GM18505 (cell line): ENCODE data around the gene RSPH9.
A peak's percentile ranks its signal among the peaks of the same experiment; 100 is the strongest.

Experiments
- ATAC-seq: cut with Tn5 transposase; IDR thresholded peaks from one replicate; pipeline ENCODE4 v1.9.1; 2021; ENCODE audit not compliant: unreplicated experiment
- POLR2A ChIP-seq: IDR thresholded peaks from 4 replicates; pipeline ENCODE4 v1.6.1; 2011; ENCODE audit warnings: borderline replicate concordance; ENCODE audit not compliant: insufficient read depth, insufficient read length; ENCODE audit errors: extremely low read depth

The RSPH9 gene

DNA sequence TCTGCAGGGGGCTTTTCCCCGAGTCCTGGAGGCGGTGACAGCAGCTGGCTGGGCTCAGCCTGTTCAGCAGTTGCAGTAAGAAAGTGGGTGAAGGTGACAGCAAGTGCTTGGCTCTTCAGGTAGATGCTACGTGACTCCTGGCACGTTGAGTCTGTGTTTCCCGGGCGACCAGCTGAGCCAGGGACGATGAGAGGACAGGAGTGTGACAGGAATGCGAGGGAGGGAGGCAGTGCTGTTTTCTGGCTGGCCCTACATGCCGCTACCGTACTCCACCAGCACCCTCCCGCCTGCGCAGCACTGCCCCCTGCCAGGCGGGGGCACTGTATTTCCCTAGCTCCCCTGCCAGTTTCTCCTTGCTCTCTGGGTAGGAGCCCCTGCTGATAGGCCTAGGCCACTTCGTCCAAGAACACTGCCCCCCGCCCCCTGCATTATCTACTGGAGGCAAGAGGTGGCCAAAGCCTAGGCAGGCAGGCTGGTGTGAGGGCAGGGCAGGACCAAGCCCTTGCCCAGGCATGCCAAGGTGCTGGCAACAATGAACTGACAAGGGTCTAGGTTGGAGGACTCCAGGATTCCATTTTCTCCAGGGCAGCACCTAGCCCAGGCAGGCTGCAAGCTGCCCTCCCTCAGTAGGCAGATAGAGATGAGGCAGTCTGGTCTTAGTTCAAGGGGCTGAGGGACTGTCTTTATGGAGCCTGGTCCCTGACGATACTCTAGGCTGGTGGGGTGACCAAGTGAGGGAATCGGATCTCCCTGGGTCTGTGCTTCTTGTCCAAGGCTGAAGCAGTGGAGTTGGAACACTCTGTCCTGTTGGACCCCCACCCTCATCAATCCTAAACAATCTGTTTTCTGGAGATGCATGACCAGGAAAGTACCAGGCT lies 23.6 kb downstream of the RSPH9 start:
- ATAC-seq: peak; percentile 47
- peak; percentile 60 for TF ChIP-seq POLR2A

DNA sequence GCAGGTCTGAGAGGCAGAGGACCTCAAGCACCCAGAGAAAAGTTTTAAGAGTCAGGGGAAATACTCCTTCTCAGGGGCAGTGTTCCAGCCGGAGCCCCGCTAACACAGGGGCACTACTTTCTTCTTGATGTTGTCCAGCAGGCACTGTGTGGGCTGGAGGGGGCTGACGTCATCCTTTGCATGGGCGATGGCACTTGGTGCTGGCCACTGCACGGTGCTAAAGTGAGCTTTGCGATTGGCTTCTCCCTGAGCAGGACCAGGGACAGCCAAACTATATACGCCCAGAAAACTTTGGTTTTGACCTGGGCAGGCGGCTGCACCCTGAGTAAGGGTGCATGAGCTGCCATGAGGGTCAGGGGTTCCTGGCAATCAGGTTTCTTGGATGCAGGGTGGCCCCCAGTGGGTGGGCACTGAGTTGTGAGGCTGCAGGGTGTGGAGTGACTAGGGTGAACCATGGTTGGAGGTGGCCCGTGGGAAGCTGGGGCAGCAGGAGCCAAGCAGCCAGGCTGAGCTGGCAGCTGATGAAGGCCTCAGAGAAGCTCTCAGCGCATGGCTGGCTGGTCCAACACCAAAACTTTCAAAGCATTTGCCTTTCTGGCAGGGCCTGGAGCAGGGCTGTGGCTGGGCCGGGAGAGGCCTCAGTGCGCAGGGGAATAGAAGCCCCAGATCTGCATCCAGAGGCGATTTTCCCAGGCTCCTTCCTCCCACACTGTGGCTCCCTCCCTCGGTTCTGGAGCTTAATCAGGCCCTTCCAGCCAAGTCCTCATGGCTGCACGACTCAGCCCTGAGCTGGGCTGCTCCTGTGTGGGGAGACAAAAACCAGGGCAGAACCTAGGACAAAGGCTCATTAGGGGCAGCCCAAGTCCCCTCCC lies 24.4 kb downstream of the RSPH9 start:
- ATAC-seq: no peak
- TF ChIP-seq POLR2A: peak; percentile 1

DNA sequence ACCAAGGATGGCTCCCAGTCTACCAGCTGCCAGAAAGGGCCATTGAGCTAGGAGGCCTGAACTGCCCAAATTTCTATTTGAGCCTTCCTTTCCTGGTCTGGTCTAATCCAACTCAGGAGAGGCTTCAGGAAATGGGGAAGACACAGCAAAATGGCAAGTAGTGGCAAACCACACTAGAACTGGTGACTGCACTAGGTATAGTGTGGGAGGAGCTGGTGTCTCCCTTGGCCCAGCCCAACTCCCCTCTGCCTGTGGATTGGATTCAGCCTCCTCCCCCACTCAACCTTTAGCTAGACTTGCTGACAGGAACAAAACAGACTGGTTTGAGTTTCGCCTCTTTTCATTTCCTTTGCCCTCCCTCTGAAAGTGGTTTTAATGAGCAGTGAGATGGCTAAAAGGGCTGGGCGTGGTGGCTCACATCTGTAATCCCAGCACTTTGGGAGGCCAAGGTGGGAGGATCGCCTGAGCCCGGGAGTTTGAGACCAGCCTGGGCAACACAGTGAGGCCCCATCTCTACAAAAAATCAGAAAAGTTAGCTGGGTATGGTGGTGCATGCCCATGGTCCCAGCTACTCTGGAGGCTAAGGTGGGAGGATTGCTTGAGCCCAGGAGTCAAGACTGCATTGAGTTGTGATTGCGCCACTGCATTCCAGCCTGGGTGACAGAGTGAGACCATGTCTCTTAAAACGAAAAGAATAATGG lies 25.2 kb downstream of the RSPH9 start:
- TF ChIP-seq POLR2A: peak; percentile 23
- ATAC-seq: no peak

DNA sequence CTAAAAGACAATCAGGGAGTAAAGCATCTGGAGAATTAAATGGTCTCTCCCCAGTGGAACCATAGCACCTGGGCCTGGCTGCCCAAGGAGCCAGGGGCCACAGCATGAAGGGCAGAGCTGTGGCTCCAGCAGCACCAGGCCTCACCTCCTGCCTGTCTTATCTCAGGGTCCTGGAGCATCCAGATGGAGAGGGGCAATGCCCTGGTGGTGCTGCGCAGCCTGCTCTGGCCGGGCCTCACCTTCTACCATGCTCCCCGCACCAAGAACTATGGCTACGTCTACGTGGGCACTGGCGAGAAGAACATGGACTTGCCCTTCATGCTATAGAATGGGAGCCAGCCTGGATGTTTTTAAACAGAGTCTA lies 25.8 kb downstream of the RSPH9 start:
- no peak for ATAC-seq
- no peak for TF ChIP-seq POLR2A

DNA sequence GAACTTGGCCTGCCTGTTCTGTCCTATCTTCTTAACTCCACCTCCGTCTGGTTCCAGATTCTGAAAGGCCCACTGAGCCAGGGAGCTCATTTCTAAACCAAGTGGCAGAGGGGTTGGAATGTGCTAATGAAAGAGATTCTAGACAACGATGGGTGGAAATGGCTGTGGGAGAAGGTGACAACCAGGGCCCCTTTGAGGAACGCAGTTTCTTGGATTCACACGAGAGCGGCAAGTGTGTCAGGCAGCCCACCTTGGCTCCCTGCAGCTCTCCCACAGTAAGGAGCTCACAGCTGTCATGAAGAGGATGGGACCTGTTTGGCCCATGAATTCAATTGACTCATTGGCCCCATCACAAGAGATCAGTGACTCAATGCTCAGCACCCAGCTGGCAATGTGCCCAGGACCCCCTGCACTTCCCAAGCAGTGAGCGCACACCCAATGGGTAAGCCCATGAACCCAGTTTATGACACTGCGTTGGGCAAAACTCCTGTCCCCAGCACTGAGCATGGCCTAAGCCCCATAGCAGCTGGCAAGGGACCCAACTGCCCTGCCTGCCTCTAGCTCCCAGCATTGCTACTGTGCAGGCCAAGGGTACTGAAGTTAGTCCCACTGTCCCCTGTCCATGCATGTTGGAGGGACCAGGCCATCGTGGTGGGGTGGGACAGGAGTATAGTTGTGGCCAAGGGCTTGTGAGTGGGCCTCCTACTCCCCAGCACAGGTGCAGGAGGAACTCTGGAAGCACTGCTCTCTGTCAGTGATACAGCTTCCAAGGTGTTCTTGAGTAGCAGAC lies 26.4 kb downstream of the RSPH9 start:
- no peak for ATAC-seq
- no peak for TF ChIP-seq POLR2A

DNA sequence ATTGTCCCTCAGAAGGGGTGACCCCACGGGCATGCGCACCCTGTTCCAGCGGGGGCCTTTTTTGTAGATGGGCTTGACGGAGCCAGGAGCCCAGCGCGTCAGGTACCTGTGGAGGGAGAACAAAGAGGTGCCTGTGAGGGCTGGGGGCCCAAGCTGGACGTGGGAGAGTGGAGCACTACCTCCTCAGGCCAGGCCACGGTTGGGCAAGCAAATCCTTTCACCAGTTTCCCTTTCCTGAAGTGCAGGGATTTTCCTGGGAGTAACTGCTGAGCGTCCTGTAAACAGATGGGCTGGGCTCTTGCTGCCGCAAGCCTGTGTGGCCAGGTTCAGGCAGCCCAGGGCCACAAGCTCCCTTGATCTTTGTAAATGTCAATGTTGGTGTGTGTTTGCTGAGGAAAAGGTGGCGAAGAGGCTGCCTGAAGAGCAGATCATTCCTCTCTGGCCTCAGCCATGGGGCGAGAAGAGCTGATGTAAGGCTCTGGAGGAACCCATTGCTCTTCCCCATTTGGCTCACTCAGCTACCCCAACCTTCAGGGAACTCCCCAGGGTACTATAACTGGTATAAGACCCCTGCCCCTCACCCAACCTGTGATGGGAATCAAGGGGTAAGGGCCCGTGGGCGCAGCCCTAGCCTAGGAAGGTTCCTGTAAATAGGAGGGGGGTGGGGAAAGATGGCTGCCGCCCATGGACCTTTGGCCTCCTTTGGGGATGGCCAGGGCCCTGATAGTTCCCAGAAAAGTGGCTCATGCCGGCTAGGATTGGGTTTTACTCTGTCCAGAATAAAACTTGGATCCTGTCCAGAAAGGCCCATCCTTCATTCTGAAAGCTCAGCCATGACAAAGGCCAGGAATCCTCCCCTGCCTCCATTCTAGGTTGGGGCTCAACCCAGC lies 27.2 kb downstream of the RSPH9 start:
- TF ChIP-seq POLR2A: no peak

DNA sequence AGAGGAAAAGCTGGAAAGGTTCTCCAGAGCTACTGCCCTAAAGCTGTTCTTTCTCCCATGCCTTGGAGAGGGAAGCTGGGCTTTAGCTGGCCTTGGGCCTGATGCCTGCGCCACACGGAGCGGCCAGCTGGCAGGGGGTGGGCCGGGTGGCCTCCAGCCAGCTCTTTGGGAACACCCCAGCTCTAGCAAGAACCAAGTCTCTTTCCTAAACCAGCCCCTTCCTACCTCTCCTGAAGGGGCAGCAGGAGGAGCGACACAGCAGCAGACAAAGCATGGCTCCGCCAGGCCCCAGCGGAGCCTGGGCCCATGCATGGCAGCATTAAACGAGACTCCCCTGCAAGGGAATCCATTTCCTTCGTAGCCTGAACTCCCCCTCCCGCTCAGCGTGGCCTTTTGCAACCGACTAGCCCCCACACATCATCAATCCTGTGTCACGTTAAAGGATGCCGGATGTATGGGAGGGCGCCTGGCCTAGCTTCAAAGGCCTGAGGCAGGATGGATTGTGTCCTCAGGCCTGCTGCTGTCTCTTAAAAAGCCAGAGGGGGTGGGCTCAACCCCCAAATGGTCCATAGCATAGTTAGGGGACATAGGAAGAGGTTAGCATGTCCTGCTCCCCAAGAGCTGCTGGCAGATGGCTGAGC lies 28.7 kb downstream of the RSPH9 start:
- TF ChIP-seq POLR2A: no peak
- no peak for ATAC-seq

More for the DNA sequence above, 27.2 kb downstream of the RSPH9 start:
- ATAC-seq: no peak

DNA sequence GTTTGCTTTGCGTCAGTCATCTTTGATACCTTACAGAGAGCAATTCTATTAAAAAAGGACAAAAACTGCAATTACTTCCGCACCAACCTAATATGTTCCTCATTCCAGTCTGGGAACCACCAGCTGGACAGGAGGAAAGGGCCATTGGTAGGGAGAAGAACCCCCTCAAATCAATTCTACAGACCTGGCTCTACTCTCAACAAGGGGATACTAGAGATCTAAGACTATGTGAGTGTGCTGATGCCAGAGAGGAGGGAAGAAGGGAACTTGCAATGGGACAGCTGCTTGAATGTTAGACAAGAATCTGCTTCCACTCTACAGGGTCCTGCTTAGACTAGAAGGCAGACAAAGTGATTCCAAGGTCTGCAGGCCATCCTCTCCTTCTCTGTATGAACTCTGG lies 29.5 kb downstream of the RSPH9 start:
- ATAC-seq: no peak
- no peak for TF ChIP-seq POLR2A

DNA sequence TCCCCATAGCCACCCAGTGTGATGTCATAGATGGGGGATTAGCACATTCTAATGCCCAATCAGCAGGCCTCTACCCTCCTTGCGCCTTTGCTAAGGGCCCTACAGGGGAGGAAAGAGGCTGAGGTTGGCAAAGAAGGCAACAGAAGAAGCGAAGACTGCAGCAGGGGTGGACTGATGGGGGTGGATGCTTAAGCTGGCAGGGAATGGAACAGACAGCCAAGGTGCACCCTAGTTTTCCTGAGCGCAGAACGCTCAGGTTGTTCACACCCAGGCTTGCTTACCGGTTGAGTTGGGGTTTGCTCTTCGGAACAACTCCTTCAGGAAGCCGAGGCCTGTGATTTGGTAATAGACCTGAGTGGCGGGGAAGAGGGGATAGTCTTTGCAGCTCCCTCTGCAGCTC lies 30.1 kb downstream of the RSPH9 start:
- no peak for ATAC-seq
- TF ChIP-seq POLR2A: no peak

DNA sequence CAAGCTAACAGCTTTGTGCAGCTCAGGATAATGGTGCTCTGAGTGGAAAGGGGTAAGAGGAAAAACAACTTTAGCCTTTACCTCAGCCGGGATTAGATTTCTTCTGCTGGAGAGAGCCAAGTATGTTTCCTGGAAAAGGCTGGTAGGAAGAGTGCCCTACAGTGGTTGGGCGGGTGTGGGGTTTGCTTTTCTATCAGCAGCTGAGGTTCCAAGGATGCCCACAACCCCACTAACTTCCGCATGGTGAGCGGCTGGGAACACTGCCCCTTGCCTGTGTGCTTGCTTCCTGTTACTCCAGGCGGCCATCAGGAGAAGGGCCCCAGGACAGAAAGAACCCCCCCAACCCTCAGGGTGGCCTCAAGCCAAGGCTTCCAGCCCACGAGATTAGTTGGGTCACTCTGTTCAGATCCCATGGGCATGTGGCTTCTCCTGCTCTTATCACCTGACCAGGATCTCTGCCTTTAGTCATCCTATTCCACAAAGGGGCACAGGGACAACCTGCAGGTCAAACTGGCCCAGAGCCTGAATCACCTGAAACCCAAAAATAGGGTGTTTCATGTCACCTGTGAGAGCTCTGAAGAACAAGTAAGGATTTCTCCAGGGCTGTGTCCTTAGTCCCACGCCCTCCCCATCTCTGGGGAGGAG lies 32.2 kb downstream of the RSPH9 start:
- no peak for ATAC-seq
- no peak for TF ChIP-seq POLR2A

DNA sequence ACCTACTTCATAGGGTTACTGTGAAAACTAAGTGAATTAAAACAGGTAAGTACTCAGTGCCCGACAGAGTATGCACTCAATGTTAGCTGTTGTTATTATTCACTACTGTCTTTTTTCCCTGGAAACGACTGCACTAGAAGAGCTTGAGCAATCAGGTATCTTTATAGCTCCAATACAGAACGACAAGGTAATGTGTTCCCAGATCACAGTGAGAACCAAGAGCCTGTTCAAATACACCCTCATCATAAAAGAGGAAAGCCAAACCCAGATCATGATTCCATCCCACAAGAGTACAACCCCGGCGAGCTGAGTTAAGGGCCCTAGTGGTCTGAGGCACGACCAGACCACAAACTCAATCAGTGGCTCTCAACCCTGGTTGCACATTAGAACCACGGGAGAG lies 32.9 kb downstream of the RSPH9 start:
- no peak for ATAC-seq
- no peak for TF ChIP-seq POLR2A
